Fibroblast of lung (primary cell): ENCODE data around the gene CRYGS. TPM values are rescaled to one million over a fixed set of nuclear protein-coding genes. Genes with fewer than 3 reads are reported as not detected.

ENCODE experiments used
- DNase-seq, 2 donors: peaks; one replicate each; pipeline versions ENCODE4 v3.0.0 to v3.0.0-alpha.2; 2010; ENCODE audit warnings: low read depth in 2 of 2
- H2AFZ ChIP-seq: 2 replicates; pipeline ENCODE4 v1.5.1; 2012; ENCODE audit warnings: low read length, control low read depth, inconsistent platforms
- H3K27ac ChIP-seq: 2 replicates; pipeline ENCODE4 v1.5.1; 2011; ENCODE audit warnings: low read length, control low read depth; ENCODE audit not compliant: insufficient read depth
- H3K27me3 ChIP-seq: 2 replicates; pipeline ENCODE4 v1.5.1; 2011; ENCODE audit warnings: mild to moderate bottlenecking, low read length; ENCODE audit not compliant: control insufficient read depth, insufficient read depth
- H3K36me3 ChIP-seq: 2 replicates; pipeline ENCODE4 v1.5.1; 2011; ENCODE audit warnings: low read length; ENCODE audit not compliant: control insufficient read depth, insufficient read depth
- H3K4me1 ChIP-seq: 2 replicates; pipeline ENCODE4 v1.5.1; 2011; ENCODE audit warnings: low read length; ENCODE audit not compliant: control insufficient read depth, insufficient read depth; ENCODE audit errors: extremely low read depth
- H3K4me2 ChIP-seq: 2 replicates; pipeline ENCODE4 v1.5.1; 2011; ENCODE audit warnings: low read length, control low read depth; ENCODE audit not compliant: insufficient read depth; ENCODE audit errors: extremely low read depth
- H3K4me3 ChIP-seq, 4 experiments: fragments of 200-600 bp in 1 of 4; sonication (generic) in 1 of 4; replicated peaks in 1 of 4; 2 replicates each; pipeline ENCODE4 v1.5.1; 2011 to 2016; ENCODE audit warnings: low read length in 4 of 4, low read depth in 3 of 4, mild to moderate bottlenecking in 3 of 4, control low read depth in 2 of 4, inconsistent platforms in 1 of 4, mixed read lengths in 1 of 4; ENCODE audit not compliant: insufficient read depth in 1 of 4; ENCODE audit errors: control extremely low read depth in 1 of 4
- H3K79me2 ChIP-seq: 2 replicates; pipeline ENCODE4 v1.5.1; 2012; ENCODE audit warnings: mild to moderate bottlenecking, low read length, inconsistent platforms; ENCODE audit not compliant: control insufficient read depth, insufficient read depth
- H3K9ac ChIP-seq: 2 replicates; pipeline ENCODE4 v1.5.1; 2011; ENCODE audit warnings: mild to moderate bottlenecking, low read length, control low read depth; ENCODE audit not compliant: insufficient read depth
- H3K9me3 ChIP-seq: 2 replicates; pipeline ENCODE4 v1.5.1; 2012; ENCODE audit warnings: low read depth, low read length; ENCODE audit not compliant: control insufficient read depth, insufficient read depth
- H4K20me1 ChIP-seq: 2 replicates; pipeline ENCODE4 v1.5.1; 2011; ENCODE audit warnings: low read length; ENCODE audit not compliant: control insufficient read depth, insufficient read depth; ENCODE audit errors: extremely low read depth
- CTCF ChIP-seq, 2 donors: IDR thresholded peaks in 1 of 2; conservative IDR thresholded peaks in 1 of 2; 1 replicate in 1 of 2; 2 replicates in 1 of 2; pipeline ENCODE4 v1.5.1; 2011 to 2012; ENCODE audit warnings: low read length in 2 of 2, control low read depth in 1 of 2, inconsistent platforms in 1 of 2, low read depth in 1 of 2, mild to moderate bottlenecking in 1 of 2
- EZH2 ChIP-seq: IDR thresholded peaks from 2 replicates; pipeline ENCODE4 v1.5.1; 2012; ENCODE audit warnings: low read length, control low read depth, mild to moderate bottlenecking; ENCODE audit errors: missing control alignments
- polyA plus RNA-seq, 2 donors: library from polyadenylated mRNA; depleted of rRNA in 1 of 2; stranded (reverse) in 1 of 2; unstranded in 1 of 2; fragments of >200 nt; gene quantifications; 2 replicates each; pipeline ENCODE4 v1.2.1, GENCODE V29; 2011 to 2012; ENCODE audit warnings: missing spikeins in 1 of 2
- total RNA-seq: library from RNA; depleted of rRNA; stranded (reverse); fragments of >200 nt; gene quantifications from 2 replicates; pipeline ENCODE4 v1.2.1, GENCODE V29; 2014

The CRYGS gene
- total and polyA plus RNA-seq, 2 donors (not counting 1 experiment from before 2014, with no cell fraction given): 0.54 to 0.99 TPM

GRCh38 chr3:186523022-186523421 lies 21.2 kb downstream of the CRYGS start:
- TF ChIP-seq CTCF (conservative IDR thresholded peaks at IDR 0.05 in 1 of 2, IDR thresholded peaks at IDR 0.05 in 1 of 2; ENCODE audit: low read depth in 1 of 2, low read length in 2 of 2): no peak
- no peak for TF ChIP-seq EZH2
- no peak overlapping the region for H3K27ac ChIP-seq
- no peak for DNase-seq
- H3K36me3 ChIP-seq: no peaks in the 10 kb centered on the region
- H2AFZ ChIP-seq: no peak overlapping the region
- H3K27me3 ChIP-seq: no peaks in the 10 kb centered on the region
- H4K20me1 ChIP-seq: no peaks in the 10 kb centered on the region
- no peaks in the 10 kb centered on the region for H3K4me1 ChIP-seq
- H3K4me3 ChIP-seq: no peak overlapping the region
- H3K9ac ChIP-seq: no peak overlapping the region
- H3K4me2 ChIP-seq: no peak overlapping the region
- H3K79me2 ChIP-seq: no peaks in the 10 kb centered on the region
- no peaks in the 10 kb centered on the region for H3K9me3 ChIP-seq

- H3K4me1 ChIP-seq: no peaks in the 10 kb centered on the region
- H3K36me3 ChIP-seq: no peaks in the 10 kb centered on the region
- TF ChIP-seq EZH2 (no peak), CTCF (conservative IDR thresholded peaks at IDR 0.05 in 1 of 2, IDR thresholded peaks at IDR 0.05 in 1 of 2; ENCODE audit: low read depth in 1 of 2, low read length in 2 of 2) (no peak)
- H3K4me3 ChIP-seq: no peak overlapping the region
- H3K27ac ChIP-seq: no peak overlapping the region
- no peaks in the 10 kb centered on the region for H4K20me1 ChIP-seq
- no peak overlapping the region for H3K4me2 ChIP-seq
- no peaks in the 10 kb centered on the region for H3K79me2 ChIP-seq
- no peaks in the 10 kb centered on the region for H3K9me3 ChIP-seq
- no peak overlapping the region for H3K9ac ChIP-seq
- H2AFZ ChIP-seq: no peak overlapping the region
- DNase-seq: no peak
- no peaks in the 10 kb centered on the region for H3K27me3 ChIP-seq
Observed at GRCh38 chr3:186520957-186521842, 23.0 kb downstream of the CRYGS start.

- Histone ChIP-seq H3K4me3 (no peak overlapping the region), H3K79me2 (no peaks in the 10 kb centered on the region), H3K27me3 (no peaks in the 10 kb centered on the region), H3K27ac (no peak overlapping the region), H4K20me1 (no peaks in the 10 kb centered on the region), H3K36me3 (no peaks in the 10 kb centered on the region), H3K9ac (no peak overlapping the region), H3K4me1 (no peaks in the 10 kb centered on the region), H2AFZ (no peak overlapping the region), H3K9me3 (no peaks in the 10 kb centered on the region), H3K4me2 (no peak overlapping the region)
- no peak for DNase-seq
- TF ChIP-seq EZH2 (no peak), CTCF (conservative IDR thresholded peaks at IDR 0.05 in 1 of 2, IDR thresholded peaks at IDR 0.05 in 1 of 2; ENCODE audit: low read depth in 1 of 2, low read length in 2 of 2) (no peak)
Observed at GRCh38 chr3:186520431-186520830, 23.7 kb downstream of the CRYGS start.
